BE2C (cell line): ENCODE data around the gene TP73.

ENCODE experiments used
- DNase-seq: peaks from one replicate; pipeline ENCODE4 v3.0.0-alpha.2; 2020
- H3K27me3 ChIP-seq: fragments of 250-450 bp; sonication (Bioruptor Pico); 2 replicates; pipeline ENCODE4 v1.5.1; 2020; ENCODE audit warnings: mild to moderate bottlenecking
- H3K36me3 ChIP-seq: fragments of 250-450 bp; sonication (Bioruptor Pico); 2 replicates; pipeline ENCODE4 v1.5.1; 2020; ENCODE audit warnings: mild to moderate bottlenecking
- H3K4me1 ChIP-seq: fragments of 250-450 bp; sonication (Bioruptor Pico); 2 replicates; pipeline ENCODE4 v1.5.1; 2020
- H3K4me3 ChIP-seq: 2 replicates; pipeline ENCODE4 v1.5.1; 2011; ENCODE audit warnings: low read depth, low read length
- H3K9me3 ChIP-seq: fragments of 250-450 bp; sonication (Bioruptor Pico); 2 replicates; pipeline ENCODE4 v1.5.1; 2020
- CTCF ChIP-seq: IDR thresholded peaks from 2 replicates; pipeline ENCODE4 v1.5.1; 2012; ENCODE audit warnings: mild to moderate bottlenecking, low read depth, low read length

The TP73 gene

GRCh38 chr1:3610527-3611169 is 41.7 kb upstream of the TP73 start:
- Histone ChIP-seq H3K36me3 (no peaks in the 10 kb centered on the region), H3K4me3 (peak overlapping the region; percentile 32; the same call in 1 of the 2 replicates), H3K27me3 (no peaks in the 10 kb centered on the region), H3K4me1 (no peaks in the 10 kb centered on the region), H3K9me3 (no peaks in the 10 kb centered on the region)
- no peak for DNase-seq
- no peak for TF ChIP-seq CTCF

- no peaks in the 10 kb centered on the region for H3K27me3 ChIP-seq
- no peaks in the 10 kb centered on the region for H3K36me3 ChIP-seq
- peak within 1 kb of the TSS; percentile 32 for H3K4me3 ChIP-seq
- DNase-seq = peak; percentile 91
- H3K9me3 ChIP-seq = no peaks in the 10 kb centered on the region
- no peak for TF ChIP-seq CTCF
- no peaks in the 10 kb centered on the region for H3K4me1 ChIP-seq
Observed at GRCh38 chr1:3611170-3612019, 40.9 kb upstream of the TP73 start, which contains the start of gene MEGF6. TSS of gene MEGF6 (minus strand) at chr1:3611508. CDS start at chr1:3611268, 240 bp downstream.

- no peaks in the 10 kb centered on the region for H3K36me3 ChIP-seq
- no peak overlapping the region for H3K4me3 ChIP-seq
- TF ChIP-seq CTCF = no peak
- no peaks in the 10 kb centered on the region for H3K9me3 ChIP-seq
- no peaks in the 10 kb centered on the region for H3K27me3 ChIP-seq
- DNase-seq = no peak
- H3K4me1 ChIP-seq = no peaks in the 10 kb centered on the region
Observed at GRCh38 chr1:3612123-3612522, 40.2 kb upstream of the TP73 start.

- DNase-seq = no peak
- no peaks in the 10 kb centered on the region for H3K27me3 ChIP-seq
- TF ChIP-seq CTCF = peak; percentile 69
- no peaks in the 10 kb centered on the region for H3K4me1 ChIP-seq
- no peaks in the 10 kb centered on the region for H3K9me3 ChIP-seq
- H3K4me3 ChIP-seq = no peak overlapping the region
- H3K36me3 ChIP-seq = no peaks in the 10 kb centered on the region
Observed at GRCh38 chr1:3614755-3615742, 37.3 kb upstream of the TP73 start.

GRCh38 chr1:3616861-3617260 is 35.5 kb upstream of the TP73 start:
- H3K9me3 ChIP-seq = no peaks in the 10 kb centered on the region
- H3K36me3 ChIP-seq = no peaks in the 10 kb centered on the region
- no peaks in the 10 kb centered on the region for H3K4me1 ChIP-seq
- TF ChIP-seq CTCF = no peak
- no peaks in the 10 kb centered on the region for H3K27me3 ChIP-seq
- DNase-seq = no peak
- no peak overlapping the region for H3K4me3 ChIP-seq
